HepG2 (cell line): Measurements from ENCODE around the gene MAMSTR. TPM values are rescaled to one million over a fixed set of nuclear protein-coding genes. Genes with fewer than 3 reads are reported as not detected.

ENCODE experiments used
- CBX5 ChIP-seq: sonication (generic); formaldehyde crosslinking; IDR thresholded peaks from 2 replicates; pipeline ENCODE4 v1.4.0; 2020; ENCODE audit warnings: missing genetic modification reagents, borderline replicate concordance
- CEBPB ChIP-seq: IDR thresholded peaks from 2 replicates; pipeline ENCODE4 v1.6.1; 2011; ENCODE audit warnings: low read depth, low read length, improper control_type of control experiment, borderline replicate concordance
- CENPBD1 ChIP-seq: sonication (generic); formaldehyde crosslinking; IDR thresholded peaks from 2 replicates; pipeline ENCODE4 v1.8.0; 2022; ENCODE audit warnings: missing genetic modification reagents, low read depth, mild to moderate bottlenecking, borderline replicate concordance
- DR1 ChIP-seq: sonication (generic); formaldehyde crosslinking; IDR thresholded peaks from 2 replicates; pipeline ENCODE4 v1.8.0; 2021; ENCODE audit warnings: mild to moderate bottlenecking, missing genetic modification reagents, inconsistent platforms
- HMGA1 ChIP-seq: sonication (generic); formaldehyde crosslinking; conservative IDR thresholded peaks from 2 replicates; pipeline ENCODE4 v1.4.0; 2020; ENCODE audit warnings: missing genetic modification reagents
- HOXD1 ChIP-seq: sonication (generic); formaldehyde crosslinking; IDR thresholded peaks from 2 replicates; pipeline ENCODE4 v1.5.0; 2020; ENCODE audit warnings: missing genetic modification reagents
- JUNB ChIP-seq: sonication (generic); formaldehyde crosslinking; IDR thresholded peaks from 2 replicates; pipeline ENCODE4 v1.8.0; 2022; ENCODE audit warnings: missing genetic modification reagents, mild to moderate bottlenecking, borderline replicate concordance
- MAZ ChIP-seq, 2 experiments: sonication (generic) in 1 of 2; formaldehyde crosslinking in 1 of 2; IDR thresholded peaks; 2 replicates each; pipeline versions ENCODE4 v1.5.0 to v1.6.1; 2012 to 2020; ENCODE audit warnings: low read depth in 2 of 2, mild to moderate bottlenecking in 2 of 2, borderline replicate concordance in 1 of 2, improper control_type of control experiment in 1 of 2, low read length in 1 of 2, missing genetic modification reagents in 1 of 2, moderate library complexity in 1 of 2
- MIER2 ChIP-seq: IDR thresholded peaks from 2 replicates; pipeline ENCODE4 v1.6.1; 2016; ENCODE audit warnings: missing biosample characterization, missing genetic modification reagents
- NCOA1 ChIP-seq: sonication (generic); formaldehyde crosslinking; IDR thresholded peaks from 2 replicates; pipeline ENCODE4 v1.9.0; 2021; ENCODE audit warnings: missing genetic modification reagents
- PRPF4 ChIP-seq: fragments of 200-400 bp; formaldehyde crosslinking; IDR thresholded peaks from 2 replicates; pipeline ENCODE4 v1.6.1; 2016; ENCODE audit warnings: low read length, low read depth; ENCODE audit not compliant: poor library complexity, severe bottlenecking
- SYNCRIP ChIP-seq: fragments of 200-400 bp; formaldehyde crosslinking; IDR thresholded peaks from 2 replicates; pipeline ENCODE4 v1.6.1; 2018; ENCODE audit warnings: mild to moderate bottlenecking, low read depth, low read length; ENCODE audit not compliant: insufficient read depth
- TAF15 ChIP-seq: fragments of 200-400 bp; formaldehyde crosslinking; IDR thresholded peaks from one replicate; pipeline ENCODE4 v1.6.1; 2018; ENCODE audit warnings: mild to moderate bottlenecking, low read depth, low read length; ENCODE audit not compliant: poor library complexity, severe bottlenecking
- ZMYM3 ChIP-seq: sonication (generic); formaldehyde crosslinking; IDR thresholded peaks from 2 replicates; pipeline ENCODE4 v1.5.1; 2020; ENCODE audit warnings: mild to moderate bottlenecking, missing genetic modification reagents
- ZNF207 ChIP-seq: fragments of 450-650 bp; IDR thresholded peaks from 2 replicates; pipeline ENCODE4 v1.6.1; 2016; ENCODE audit warnings: antibody characterized with exemption, borderline replicate concordance
- ZNF414 ChIP-seq: sonication (generic); formaldehyde crosslinking; IDR thresholded peaks from 2 replicates; pipeline ENCODE4 v1.5.0; 2020; ENCODE audit warnings: missing genetic modification reagents
- ZNF441 ChIP-seq: sonication (generic); formaldehyde crosslinking; IDR thresholded peaks from 2 replicates; pipeline ENCODE4 v1.7.0; 2021; ENCODE audit warnings: missing genetic modification reagents, borderline replicate concordance
- ZNF510 ChIP-seq: sonication (generic); formaldehyde crosslinking; IDR thresholded peaks from 2 replicates; pipeline ENCODE4 v1.4.0; 2020; ENCODE audit warnings: low read depth, mild to moderate bottlenecking, missing genetic modification reagents
- ZNF549 ChIP-seq: sonication (generic); formaldehyde crosslinking; IDR thresholded peaks from 2 replicates; pipeline ENCODE4 v1.5.0; 2020; ENCODE audit warnings: missing genetic modification reagents
- ZNF570 ChIP-seq: sonication (generic); formaldehyde crosslinking; IDR thresholded peaks from 2 replicates; pipeline ENCODE4 v1.4.0; 2020; ENCODE audit warnings: mild to moderate bottlenecking, missing genetic modification reagents, borderline replicate concordance
- ZNF605 ChIP-seq: sonication (generic); formaldehyde crosslinking; IDR thresholded peaks from 2 replicates; pipeline ENCODE4 v1.8.0; 2022; ENCODE audit warnings: mild to moderate bottlenecking, missing genetic modification reagents
- ZNF646 ChIP-seq: sonication (generic); formaldehyde crosslinking; IDR thresholded peaks from 2 replicates; pipeline ENCODE4 v1.9.0; 2021; ENCODE audit warnings: mild to moderate bottlenecking, missing genetic modification reagents
- polyA plus RNA-seq, 8 experiments: library from polyadenylated mRNA; depleted of rRNA in 3 of 8; stranded (reverse) in 7 of 8; unstranded in 1 of 8; fragments of >200 nt; fragmentation: Illumina TruSeq in 4 of 8; extraction: Trizol in 4 of 8; gene quantifications; 2 replicates each; pipeline versions ENCODE4 v1.2.1 to v1.2.3, GENCODE V29; 2011 to 2016; ENCODE audit warnings: low read depth in 4 of 8, missing spikeins in 1 of 8, mixed read lengths in 1 of 8; ENCODE audit not compliant: insufficient read depth in 1 of 8
- total RNA-seq, 5 experiments: library from RNA; depleted of rRNA; stranded (reverse); fragments of >200 nt; fragmentation: Illumina TruSeq; extraction: Trizol; gene quantifications; 2 replicates each; pipeline ENCODE4 v1.2.3, GENCODE V29; 2016; ENCODE audit warnings: low read depth in 1 of 5

MAMSTR gene
- total and polyA plus RNA-seq, 2 of the 13 experiments (the other 11 are each of a cell fraction or from before 2014, with no cell fraction given) = 2.2 to 2.4 TPM

- TF ChIP-seq ZNF570 (CRISPR knock-in tag) (no peak), ZNF207 (no peak), ZMYM3 (CRISPR knock-in tag) (no peak), ZNF605 (CRISPR knock-in tag) (no peak), CEBPB (no peak), ZNF414 (CRISPR knock-in tag) (no peak), CENPBD1 (CRISPR knock-in tag) (no peak), JUNB (CRISPR knock-in tag) (no peak), PRPF4 (no peak), ZNF510 (CRISPR knock-in tag) (no peak), MAZ (IDR thresholded peaks at IDR 0.05; ENCODE audit: borderline replicate concordance, low read depth, low read length) (no peak), MAZ (CRISPR knock-in tag; IDR thresholded peaks at IDR 0.05; ENCODE audit: low read depth) (no peak), HMGA1 (CRISPR knock-in tag) (no peak), MIER2 (CRISPR knock-in tag) (no peak), CBX5 (CRISPR knock-in tag) (no peak; the same call in 1 of the 2 replicates), ZNF441 (no peak), DR1 (CRISPR knock-in tag) (no peak), HOXD1 (CRISPR knock-in tag) (no peak), ZNF549 (CRISPR knock-in tag) (no peak), ZNF646 (CRISPR knock-in tag) (no peak), SYNCRIP (no peak), TAF15 (no peak), NCOA1 (CRISPR knock-in tag) (no peak)
These were observed 5.4 kb downstream of the MAMSTR start (continued) for GRCh38 chr19:48713864-48714755.
